ENCODE measurements around the gene CHRFAM7A. TPM values are rescaled to one million over a fixed set of nuclear protein-coding genes. Genes with fewer than 3 reads are reported as not detected.
"Not testable (repeated sequence)": the region's sequence is repeated elsewhere in the genome, so short reads cannot be mapped to it uniquely, and the experiment has no call there.

Gene CHRFAM7A
- total and polyA plus RNA-seq, 9 of the 15 experiments (the other 6 are each of a cell fraction or from before 2014, with no cell fraction given), result 0.93 TPM; not detected in 8

GRCh38 chr15:30336584-30336983 lies 56.8 kb downstream of the CHRFAM7A start:
- H2AFZ ChIP-seq (ENCODE audit: low read depth, low read length); H3K4me3 ChIP-seq; H3K9me1 ChIP-seq (ENCODE audit: control insufficient read depth, insufficient read depth, low read length); H3K79me2 ChIP-seq (ENCODE audit: control insufficient read depth, insufficient read depth, low read length); POLR2A ChIA-PET; H3K27ac ChIP-seq (ENCODE audit: extremely low read depth, low read depth, low read length); H3K4me2 ChIP-seq (ENCODE audit: insufficient read depth, low read length); BruUV-seq (replicated peaks); H4K20me1 ChIP-seq (replicated peaks; ENCODE audit: control insufficient read depth, insufficient read depth, low read length); H3K4me1 ChIP-seq (replicated peaks in 1 of 2; ENCODE audit: control insufficient read depth in 2 of 2, insufficient read depth in 2 of 2, low read length in 2 of 2); FAIRE-seq; H3K9ac ChIP-seq (ENCODE audit: insufficient read depth in 1 of 2, low read depth in 2 of 2, low read length in 2 of 2); DNase-seq (ENCODE audit: extremely low read depth in 1 of 4, low spot score in 3 of 4); intact Hi-C loops (cut with micrococcal nuclease); ATAC-seq; CTCF ChIA-PET (ENCODE audit: low intra/inter-chr PET ratio); H3K36me3 ChIP-seq (ENCODE audit: control insufficient read depth, insufficient read depth, low read length); H3K9me3 ChIP-seq (replicated peaks; ENCODE audit: control insufficient read depth, insufficient read depth, low read depth, low read length); H3K27me3 ChIP-seq (ENCODE audit: control insufficient read depth in 2 of 2, insufficient read depth in 2 of 2, low read length in 2 of 2); in situ Hi-C loops (cut with MboI): not testable (repeated sequence)
- no CpG with 5 or more reads among the region's 4 CpGs for WGBS (ENCODE audit: insufficient coverage, low coverage, missing lambda C conversion rate)

DNA sequence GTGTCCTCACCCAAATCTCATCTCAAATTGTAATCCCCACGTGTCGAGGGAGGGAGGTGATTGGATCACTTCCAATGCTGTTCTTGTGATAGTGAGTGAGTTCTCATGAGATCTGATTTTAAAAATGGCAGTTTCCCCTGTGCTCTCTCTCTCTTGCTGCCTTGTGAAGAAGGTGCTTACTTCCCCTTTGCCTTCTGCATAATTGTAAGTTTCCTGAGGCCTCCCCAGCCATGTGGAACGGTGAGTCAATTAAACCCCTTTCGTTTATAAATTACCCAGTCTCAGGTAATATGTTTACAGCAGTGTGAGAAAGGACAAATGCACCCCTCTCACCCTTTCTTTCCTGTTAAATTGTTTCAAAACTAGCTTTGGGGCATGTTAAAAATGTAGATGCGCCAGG lies 59.2 kb downstream of the CHRFAM7A start:
- H4K20me1 ChIP-seq (replicated peaks; ENCODE audit: control insufficient read depth, insufficient read depth, low read length); H3K4me1 ChIP-seq (replicated peaks in 1 of 2; ENCODE audit: control insufficient read depth in 2 of 2, insufficient read depth in 2 of 2, low read length in 2 of 2); FAIRE-seq; H3K4me2 ChIP-seq (ENCODE audit: insufficient read depth, low read length); H3K9ac ChIP-seq (ENCODE audit: insufficient read depth in 1 of 2, low read depth in 2 of 2, low read length in 2 of 2); CTCF ChIA-PET (ENCODE audit: low intra/inter-chr PET ratio); DNase-seq (ENCODE audit: extremely low read depth in 1 of 4, low spot score in 3 of 4); H2AFZ ChIP-seq (ENCODE audit: low read depth, low read length); H3K9me1 ChIP-seq (ENCODE audit: control insufficient read depth, insufficient read depth, low read length); in situ Hi-C loops (cut with MboI); BruUV-seq (replicated peaks); H3K79me2 ChIP-seq (ENCODE audit: control insufficient read depth, insufficient read depth, low read length); POLR2A ChIA-PET; H3K27ac ChIP-seq (ENCODE audit: extremely low read depth, low read depth, low read length); H3K27me3 ChIP-seq (ENCODE audit: control insufficient read depth in 2 of 2, insufficient read depth in 2 of 2, low read length in 2 of 2); H3K36me3 ChIP-seq (ENCODE audit: control insufficient read depth, insufficient read depth, low read length); ATAC-seq; H3K9me3 ChIP-seq (replicated peaks; ENCODE audit: control insufficient read depth, insufficient read depth, low read depth, low read length); intact Hi-C loops (cut with micrococcal nuclease); H3K4me3 ChIP-seq: not testable (repeated sequence)
- 0% methylated on average over 2 of the region's 5 CpGs for WGBS (ENCODE audit: insufficient coverage, low coverage, missing lambda C conversion rate)

DNA sequence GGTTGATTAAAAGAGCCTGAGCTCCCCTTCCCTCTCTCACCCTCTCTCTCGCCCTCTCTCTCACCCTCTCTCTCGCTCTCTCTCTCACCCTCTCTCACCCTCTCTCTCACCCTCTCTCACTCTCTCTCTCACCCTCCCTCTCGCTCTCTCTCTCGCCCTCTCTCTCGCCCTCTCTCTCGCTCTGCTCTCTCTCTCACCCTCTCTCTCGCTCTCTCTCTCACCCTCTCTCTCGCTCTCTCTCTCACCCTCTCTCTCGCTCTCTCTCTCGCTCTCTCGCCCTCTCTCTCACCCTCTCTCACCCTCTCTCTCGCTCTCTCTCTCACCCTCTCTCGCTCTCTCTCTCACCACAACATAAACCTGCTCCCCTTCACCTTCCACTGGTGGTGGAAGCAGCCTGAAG lies 67.2 kb downstream of the CHRFAM7A start:
- 0 out of 2 replicates have a peak overlapping the region, but pooled peaks have one; percentile 55 for H2AFZ ChIP-seq (ENCODE audit: low read depth, low read length)
- BruUV-seq (replicated peaks); H3K9me1 ChIP-seq (ENCODE audit: control insufficient read depth, insufficient read depth, low read length); H3K27me3 ChIP-seq (ENCODE audit: control insufficient read depth in 2 of 2, insufficient read depth in 2 of 2, low read length in 2 of 2); H3K4me2 ChIP-seq (ENCODE audit: insufficient read depth, low read length); H3K27ac ChIP-seq (ENCODE audit: extremely low read depth, low read depth, low read length); FAIRE-seq; ATAC-seq; H3K79me2 ChIP-seq (ENCODE audit: control insufficient read depth, insufficient read depth, low read length); CTCF ChIA-PET (ENCODE audit: low intra/inter-chr PET ratio); H3K9ac ChIP-seq (ENCODE audit: insufficient read depth in 1 of 2, low read depth in 2 of 2, low read length in 2 of 2); H4K20me1 ChIP-seq (replicated peaks; ENCODE audit: control insufficient read depth, insufficient read depth, low read length); intact Hi-C loops (cut with micrococcal nuclease); POLR2A ChIA-PET; H3K36me3 ChIP-seq (ENCODE audit: control insufficient read depth, insufficient read depth, low read length); H3K9me3 ChIP-seq (replicated peaks; ENCODE audit: control insufficient read depth, insufficient read depth, low read depth, low read length); H3K4me3 ChIP-seq; H3K4me1 ChIP-seq (replicated peaks in 1 of 2; ENCODE audit: control insufficient read depth in 2 of 2, insufficient read depth in 2 of 2, low read length in 2 of 2); DNase-seq (ENCODE audit: extremely low read depth in 1 of 4, low spot score in 3 of 4): not testable (repeated sequence)
- in situ Hi-C loops (cut with MboI), result loop anchor here (5.0 kb wide), 1 partner anchor 1876 kb away; no protein-coding TSS in a partner anchor
- 0% methylated on average over 2 of the region's 13 CpGs for WGBS (ENCODE audit: insufficient coverage, low coverage, missing lambda C conversion rate)

DNA sequence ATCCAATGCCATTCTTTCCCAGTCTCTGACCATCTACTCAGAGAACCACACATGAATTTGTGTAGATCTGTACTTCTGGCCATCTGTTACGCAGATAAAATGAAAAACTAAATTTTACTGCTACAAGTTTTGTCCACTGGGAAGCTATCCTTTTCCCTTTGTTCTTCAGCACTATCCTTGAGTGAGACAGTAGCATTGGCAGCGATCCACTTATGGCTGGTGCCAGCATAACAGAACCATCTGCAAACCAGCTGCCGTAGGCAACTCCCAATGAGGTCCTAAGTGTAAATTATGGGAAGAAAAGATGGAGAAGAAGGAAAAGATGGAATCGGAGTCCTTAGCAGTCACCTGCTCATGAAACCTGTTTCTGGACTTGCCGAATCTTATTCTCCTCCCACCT lies 72.3 kb downstream of the CHRFAM7A start:
- POLR2A ChIA-PET; intact Hi-C loops (cut with micrococcal nuclease); H3K9ac ChIP-seq (ENCODE audit: insufficient read depth in 1 of 2, low read depth in 2 of 2, low read length in 2 of 2); H3K9me3 ChIP-seq (replicated peaks; ENCODE audit: control insufficient read depth, insufficient read depth, low read depth, low read length); H4K20me1 ChIP-seq (replicated peaks; ENCODE audit: control insufficient read depth, insufficient read depth, low read length); in situ Hi-C loops (cut with MboI); CTCF ChIA-PET (ENCODE audit: low intra/inter-chr PET ratio); FAIRE-seq; H3K4me2 ChIP-seq (ENCODE audit: insufficient read depth, low read length); H3K36me3 ChIP-seq (ENCODE audit: control insufficient read depth, insufficient read depth, low read length); ATAC-seq; H3K27ac ChIP-seq (ENCODE audit: extremely low read depth, low read depth, low read length); H3K4me3 ChIP-seq; DNase-seq (ENCODE audit: extremely low read depth in 1 of 4, low spot score in 3 of 4); H3K27me3 ChIP-seq (ENCODE audit: control insufficient read depth in 2 of 2, insufficient read depth in 2 of 2, low read length in 2 of 2); H3K9me1 ChIP-seq (ENCODE audit: control insufficient read depth, insufficient read depth, low read length); BruUV-seq (replicated peaks); H3K79me2 ChIP-seq (ENCODE audit: control insufficient read depth, insufficient read depth, low read length); H3K4me1 ChIP-seq (replicated peaks in 1 of 2; ENCODE audit: control insufficient read depth in 2 of 2, insufficient read depth in 2 of 2, low read length in 2 of 2); H2AFZ ChIP-seq (ENCODE audit: low read depth, low read length): not testable (repeated sequence)
- WGBS (ENCODE audit: insufficient coverage, low coverage, missing lambda C conversion rate), result no CpG with 5 or more reads among the region's 5 CpGs
